Measurements from ENCODE around the gene HEXA. TPM values are rescaled to one million over a fixed set of nuclear protein-coding genes. Genes with fewer than 3 reads are reported as not detected.

HEXA gene
- total and polyA plus RNA-seq, 2 of the 8 experiments (the other 6 are each of a cell fraction or from before 2014, with no cell fraction given), result 52.5 to 73.7 TPM

DNA sequence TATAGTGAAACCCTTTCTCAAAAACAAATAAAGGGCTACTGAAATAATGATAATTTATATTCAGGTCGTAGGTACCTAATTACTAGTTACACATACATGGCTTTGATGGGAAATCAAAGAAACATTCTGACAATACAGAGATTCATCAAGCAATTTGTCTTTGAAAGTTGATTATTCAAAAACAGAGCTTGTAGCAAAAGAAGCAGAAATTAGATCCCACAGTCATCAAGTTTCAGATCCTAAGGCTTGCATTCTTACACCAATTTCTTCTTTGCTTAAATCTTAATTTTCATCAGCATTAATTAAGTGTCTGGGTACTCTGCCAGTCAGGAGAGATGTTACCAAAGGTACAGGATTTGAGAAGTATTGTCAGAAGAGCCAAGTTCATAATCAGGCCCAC, 1.5 kb upstream of the HEXA start:
- no peak overlapping the region for H2BK20ac ChIP-seq (ENCODE audit: low read length)
- TF ChIP-seq TAF7 (optimal IDR thresholded peaks at IDR 0.05; ENCODE audit: borderline replicate concordance, low read depth, low read length), result no peak
- TF ChIP-seq MAFK (IDR thresholded peaks at IDR 0.05; ENCODE audit: low read depth, low read length), result no peak
- no peak for TF ChIP-seq BRCA1 (IDR thresholded peaks at IDR 0.05; ENCODE audit: low read depth, low read length)
- TF ChIP-seq USF2 (IDR thresholded peaks at IDR 0.05; ENCODE audit: low read length), result no peak
- no peak for TF ChIP-seq SIRT6 (IDR thresholded peaks at IDR 0.05; ENCODE audit: low read length)
- TF ChIP-seq TCF12 (IDR thresholded peaks at IDR 0.05; ENCODE audit: low read depth, low read length), result no peak
- H2BK120ac ChIP-seq (replicated peaks; ENCODE audit: low read depth, low read length), result no peak overlapping the region
- H4K5ac ChIP-seq (ENCODE audit: insufficient read length, low read depth, low read length), result no peak overlapping the region
- CTCF ChIA-PET (ENCODE audit: partially characterized antibody), result interaction anchor here (0.6 kb wide), 1 partner anchor 62 kb away, joined by 3 read pairs; no protein-coding TSS in a partner anchor
- H2AFZ ChIP-seq (ENCODE audit: low read length), result no peak overlapping the region
- peaks cover 11% of the 10 kb centered on the region; the same call in 1 of the 2 replicates for H3K23me2 ChIP-seq (ENCODE audit: low read depth, low read length)
- H2BK12ac ChIP-seq (ENCODE audit: low read depth, low read length), result no peak overlapping the region
- DNase-seq (ENCODE audit: low read depth in 1 of 2, low spot score in 2 of 2) (no peak), FAIRE-seq (no peak)
- H3K23ac ChIP-seq (ENCODE audit: insufficient read length), result no peak overlapping the region
- H3K14ac ChIP-seq (ENCODE audit: insufficient read length), result no peak overlapping the region
- no peak overlapping the region for H2AK5ac ChIP-seq (ENCODE audit: low read depth, low read length)
- H2BK15ac ChIP-seq (ENCODE audit: low read length), result no peak overlapping the region
- no peaks in the 10 kb centered on the region for H3K27me3 ChIP-seq (replicated peaks in 1 of 4; ENCODE audit: control insufficient read depth in 3 of 4, extremely low read depth in 1 of 4, insufficient read depth in 3 of 4, low read length in 3 of 4)
- no peak overlapping the region; a peak in 1 of 4 replicates for H3K4me2 ChIP-seq (ENCODE audit: insufficient read depth in 1 of 2, low read depth in 2 of 2, low read length in 2 of 2)
- POLR2A ChIA-PET (ENCODE audit: partially characterized antibody), result interaction anchor here (0.7 to 2.0 kb wide), 5 partner anchors 9 to 20 kb away, joined by 3 to 7 read pairs (median 3); no protein-coding TSS in a partner anchor
- no peak overlapping the region for H3K4ac ChIP-seq (replicated peaks; ENCODE audit: insufficient read length, low read depth, low read length)
- 93% methylated on average over 1 of the region's 1 CpG; no CpG with 5 or more reads in 1 of the 2 experiments for WGBS, 2 experiments (ENCODE audit: extremely low coverage in 1 of 2, insufficient coverage in 1 of 2, insufficient read length in 1 of 2, insufficient replicate concordance in 2 of 2, low coverage in 1 of 2, low lambda C conversion rate in 2 of 2, missing lambda C conversion rate in 1 of 2)
- H3K9me3 ChIP-seq (ENCODE audit: insufficient read depth in 2 of 2, low read depth in 1 of 2, low read length in 1 of 2), result no peaks in the 10 kb centered on the region
- H4K20me1 ChIP-seq (replicated peaks in 1 of 2; ENCODE audit: control insufficient read depth in 1 of 2, insufficient read depth in 2 of 2, low read length in 2 of 2), result no peaks in the 10 kb centered on the region
- H3K36me3 ChIP-seq (ENCODE audit: control insufficient read depth in 2 of 4, insufficient read depth in 4 of 4, low read length in 3 of 4), result no peaks in the 10 kb centered on the region
- no peak overlapping the region for H3K18ac ChIP-seq (ENCODE audit: extremely low read depth, low read length)
- H3K56ac ChIP-seq (replicated peaks; ENCODE audit: insufficient read length, low read depth, low read length), result no peak overlapping the region
- H3K79me1 ChIP-seq (ENCODE audit: low read depth, low read length), result no peaks in the 10 kb centered on the region
- H4K8ac ChIP-seq (ENCODE audit: extremely low read depth, insufficient read depth, low read length), result no peak overlapping the region
- no peak overlapping the region for H2BK5ac ChIP-seq (ENCODE audit: low read depth, low read length)
- H3K9ac ChIP-seq (replicated peaks in 1 of 4; ENCODE audit: extremely low read depth in 1 of 4, low read depth in 3 of 4, low read length in 3 of 4), result no peak overlapping the region
- H3K4me3 ChIP-seq (ENCODE audit: extremely low read depth in 1 of 4, insufficient read depth in 2 of 4, low read depth in 3 of 4, low read length in 4 of 4), result no peak overlapping the region
- no peak overlapping the region for H4K91ac ChIP-seq (replicated peaks; ENCODE audit: insufficient read length, low read length)
- peaks cover 0 to 27% of the 10 kb centered on the region in 2 experiments; a peak in 2 of 4 replicates for H3K79me2 ChIP-seq (ENCODE audit: control insufficient read depth in 1 of 2, insufficient read depth in 2 of 2, low read length in 2 of 2)
- H3K4me1 ChIP-seq (replicated peaks in 1 of 4; ENCODE audit: control insufficient read depth in 3 of 4, insufficient read depth in 4 of 4, low read length in 3 of 4), result peaks cover 0 to 4% (median 0%) of the 10 kb centered on the region in 4 experiments; a peak in 2 of 7 replicates
- H3K27ac ChIP-seq (ENCODE audit: low read depth, low read length), result no peak overlapping the region
